ENCODE measurements around the gene AQP9.

Gene AQP9

DNA sequence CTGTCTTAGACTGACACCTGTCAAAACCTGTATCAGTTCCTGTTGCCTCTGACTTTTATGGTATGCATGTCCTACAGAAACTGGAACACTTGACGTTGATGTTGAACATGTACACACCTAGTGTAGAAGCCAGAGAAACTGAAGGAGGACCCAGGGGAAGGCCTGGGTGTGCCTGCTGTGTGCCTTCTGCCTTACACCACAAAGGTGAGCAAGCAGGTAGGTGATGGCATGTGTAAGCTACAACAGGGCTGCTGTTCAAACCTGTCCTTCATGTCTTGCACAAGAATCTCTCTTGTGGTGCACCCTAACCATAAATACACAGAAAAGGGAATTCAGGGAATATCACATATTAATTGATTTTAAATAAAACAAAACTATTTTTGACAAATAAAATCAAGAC, 13.6 kb upstream of the AQP9 start:
- TF ChIP-seq POLR2A (IDR thresholded peaks at IDR 0.05; ENCODE audit: low read depth, low read length) = no peak
- FAIRE-seq = no peak
- no peak for DNase-seq (ENCODE audit: insufficient read length, low spot score)

GRCh38 chr15:58125333-58125732, 12.8 kb upstream of the AQP9 start:
- FAIRE-seq (no peak), DNase-seq (ENCODE audit: insufficient read length, low spot score) (no peak)
- TF ChIP-seq POLR2A (IDR thresholded peaks at IDR 0.05; ENCODE audit: low read depth, low read length) = no peak

- no peak for TF ChIP-seq POLR2A (IDR thresholded peaks at IDR 0.05; ENCODE audit: low read depth, low read length)
- FAIRE-seq (no peak), DNase-seq (ENCODE audit: insufficient read length, low spot score) (no peak)
Observed at GRCh38 chr15:58134886-58135285, 3.3 kb upstream of the AQP9 start.

- FAIRE-seq (no peak), DNase-seq (ENCODE audit: insufficient read length, low spot score) (no peak)
- no peak for TF ChIP-seq POLR2A (IDR thresholded peaks at IDR 0.05; ENCODE audit: low read depth, low read length)
Observed at GRCh38 chr15:58135511-58136174, 2.5 kb upstream of the AQP9 start.

DNA sequence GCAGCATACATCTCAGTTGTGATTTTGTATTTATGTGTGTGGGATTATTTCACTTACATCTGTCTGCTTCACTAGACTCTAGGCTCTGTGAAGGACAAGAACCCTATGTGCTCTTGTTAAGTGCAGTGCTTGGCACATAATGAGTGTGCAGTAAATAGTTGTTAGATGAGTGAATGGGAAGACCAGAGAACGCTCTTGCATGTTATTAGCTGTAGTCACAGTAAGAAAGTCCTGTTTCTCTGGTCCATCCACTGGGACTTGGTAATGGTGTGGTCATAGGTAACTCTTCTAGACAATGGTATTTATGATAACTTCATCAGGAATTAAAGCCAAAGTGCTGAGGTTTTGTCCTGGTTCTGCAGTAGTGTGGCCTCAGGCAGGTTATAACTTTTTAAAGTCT, 1.4 kb upstream of the AQP9 start:
- no peak for FAIRE-seq
- no peak for DNase-seq (ENCODE audit: insufficient read length, low spot score)
- no peak for TF ChIP-seq POLR2A (IDR thresholded peaks at IDR 0.05; ENCODE audit: low read depth, low read length)

DNA sequence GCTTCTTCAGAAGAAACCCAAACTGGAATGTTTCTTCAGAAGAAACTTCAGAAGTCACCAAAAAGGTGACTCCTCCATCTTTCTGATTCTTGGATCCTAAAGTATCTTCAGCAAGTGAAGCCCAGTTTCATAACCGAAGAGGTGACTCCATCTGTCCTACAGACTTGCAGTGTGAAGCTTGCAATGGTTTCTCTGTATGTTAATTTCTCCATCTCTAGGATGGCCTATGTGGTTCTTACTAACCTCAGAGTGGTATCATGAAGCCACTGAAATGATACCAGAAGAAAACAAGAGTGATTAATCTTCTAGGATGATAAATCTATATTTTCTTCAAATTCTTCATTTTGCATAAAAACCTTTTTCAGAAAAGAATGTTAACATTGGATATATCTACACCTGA, 495 bp upstream of the AQP9 start:
- DNase-seq (ENCODE audit: insufficient read length, low spot score) (no peak), FAIRE-seq (no peak)
- no peak for TF ChIP-seq POLR2A (IDR thresholded peaks at IDR 0.05; ENCODE audit: low read depth, low read length)

- FAIRE-seq = no peak
- TF ChIP-seq POLR2A (IDR thresholded peaks at IDR 0.05; ENCODE audit: low read depth, low read length) = no peak
- no peak for DNase-seq (ENCODE audit: insufficient read length, low spot score)
Observed at GRCh38 chr15:58139276-58139988, 1.3 kb downstream of the AQP9 start.

DNA sequence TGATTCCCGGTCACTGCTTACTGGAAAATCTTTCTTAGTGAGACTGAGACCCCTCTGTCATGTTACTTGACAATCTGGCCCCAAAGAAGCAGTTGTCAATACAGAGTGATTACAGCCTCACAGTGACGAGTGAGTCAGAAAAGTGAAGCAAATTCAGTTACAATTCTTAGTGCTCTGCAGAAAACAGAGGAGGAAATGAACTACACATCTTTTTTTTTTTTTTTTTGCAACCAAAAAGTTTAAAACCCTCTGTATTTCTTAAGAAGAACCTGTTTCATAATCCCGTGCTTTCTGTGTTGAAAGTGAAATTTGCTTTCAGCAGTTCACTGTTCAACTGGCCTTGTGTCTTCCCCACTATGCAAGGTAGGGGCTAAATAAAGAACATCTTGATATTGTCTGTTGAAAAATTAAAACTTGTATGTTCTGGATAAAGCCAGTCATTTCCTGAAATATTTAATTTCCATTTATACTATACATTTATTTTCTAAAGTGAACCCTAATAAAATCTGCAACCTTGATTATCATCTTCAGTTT, 1.9 kb downstream of the AQP9 start:
- FAIRE-seq (no peak), DNase-seq (ENCODE audit: insufficient read length, low spot score) (no peak)

DNA sequence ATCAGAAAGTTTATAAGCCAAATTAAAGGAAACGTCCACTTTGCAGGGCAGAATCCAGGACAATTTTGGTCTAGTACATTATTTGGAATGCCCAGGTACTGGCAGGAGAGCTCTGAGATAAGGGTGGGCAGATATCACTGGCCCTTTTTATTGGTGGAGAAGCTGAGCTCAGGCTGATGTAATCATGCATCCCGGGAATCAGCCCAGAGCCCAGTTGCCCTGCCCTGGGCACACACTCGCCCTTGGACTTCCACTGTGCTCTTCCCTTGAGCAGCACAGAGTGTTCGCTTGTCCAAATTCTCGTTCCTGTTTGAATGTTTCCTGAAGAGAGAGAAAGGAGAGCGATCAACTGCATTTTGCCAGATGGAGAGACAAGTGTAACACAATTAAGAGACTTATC, 3.7 kb downstream of the AQP9 start:
- no peak for TF ChIP-seq POLR2A (IDR thresholded peaks at IDR 0.05; ENCODE audit: low read depth, low read length)
- no peak for FAIRE-seq
- no peak for DNase-seq (ENCODE audit: insufficient read length, low spot score)

More for the DNA sequence above, 1.9 kb downstream of the AQP9 start:
- TF ChIP-seq POLR2A (IDR thresholded peaks at IDR 0.05; ENCODE audit: low read depth, low read length) = no peak

DNA sequence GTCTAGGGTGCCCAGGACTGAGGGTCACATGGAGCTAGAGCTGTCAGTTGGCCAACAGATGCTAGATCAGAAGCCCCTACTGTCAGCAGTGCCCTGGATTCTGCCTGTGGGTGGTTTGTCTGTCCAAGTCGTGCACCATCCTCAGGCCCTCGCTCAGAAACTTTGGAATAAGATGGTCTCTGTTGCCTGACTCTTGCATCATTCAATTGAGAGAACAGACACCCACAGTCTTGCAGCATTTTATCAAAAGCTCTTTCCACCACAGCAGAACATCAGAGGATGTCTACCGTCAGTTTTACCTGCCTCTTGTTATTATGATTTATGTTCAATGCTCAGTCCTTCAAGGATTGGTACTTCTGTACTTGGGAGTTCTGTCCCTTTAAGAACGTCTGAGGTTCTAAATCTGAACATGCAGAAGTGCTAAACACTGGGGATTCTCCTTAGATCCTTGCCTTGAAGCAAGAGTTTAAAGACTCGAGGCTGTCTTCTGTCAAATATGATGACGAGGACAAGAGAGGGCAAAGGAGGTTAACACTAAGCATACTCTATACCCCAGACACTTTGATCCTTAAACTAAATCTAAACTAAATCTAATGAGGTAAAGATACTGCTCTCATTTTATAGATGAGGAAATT, 4.8 kb downstream of the AQP9 start:
- FAIRE-seq (no peak), DNase-seq (ENCODE audit: insufficient read length, low spot score) (no peak)
- no peak for TF ChIP-seq POLR2A (IDR thresholded peaks at IDR 0.05; ENCODE audit: low read depth, low read length)

DNA sequence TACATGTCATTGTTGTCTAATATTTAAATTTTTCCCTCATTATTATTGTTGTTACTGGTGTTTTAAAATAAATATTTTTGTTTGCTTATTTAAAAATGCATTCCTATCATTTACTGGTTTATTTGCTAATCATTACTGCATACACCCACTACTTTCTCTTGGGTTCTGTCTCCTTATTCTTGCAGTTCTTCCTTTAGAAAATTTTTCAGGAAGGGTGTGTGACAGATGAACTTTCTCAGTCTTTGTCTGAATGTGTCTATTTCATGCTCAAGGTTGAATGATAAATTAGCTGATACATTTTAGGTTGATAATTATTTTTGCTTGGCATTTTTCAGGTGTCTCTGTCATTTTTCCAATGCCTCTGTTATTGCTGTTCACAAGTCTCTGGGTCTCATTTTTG, 7.4 kb downstream of the AQP9 start:
- TF ChIP-seq POLR2A (IDR thresholded peaks at IDR 0.05; ENCODE audit: low read depth, low read length) = no peak
- DNase-seq (ENCODE audit: insufficient read length, low spot score) (no peak), FAIRE-seq (no peak)

GRCh38 chr15:58146211-58146610, 8.0 kb downstream of the AQP9 start:
- no peak for TF ChIP-seq POLR2A (IDR thresholded peaks at IDR 0.05; ENCODE audit: low read depth, low read length)
- DNase-seq (ENCODE audit: insufficient read length, low spot score) (no peak), FAIRE-seq (no peak)

DNA sequence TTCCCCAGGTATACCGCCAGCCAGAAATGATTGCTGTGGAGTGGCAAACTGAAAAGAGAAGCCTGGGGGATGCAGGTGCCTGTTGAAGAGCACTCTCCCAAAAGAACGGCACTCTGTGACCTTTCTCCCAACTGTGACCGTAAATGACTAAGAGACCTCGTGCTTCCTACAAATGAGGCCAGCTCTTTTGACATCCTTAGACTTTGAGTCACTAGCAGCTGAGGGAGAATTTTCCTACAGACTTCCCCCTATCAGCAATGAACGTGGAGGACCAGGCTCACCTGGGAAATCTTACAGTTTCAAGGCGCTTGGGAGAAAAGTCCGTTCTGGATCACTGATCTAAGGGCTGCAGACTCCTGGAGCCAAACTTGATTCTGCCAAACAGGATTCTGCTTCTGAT, 8.6 kb downstream of the AQP9 start:
- FAIRE-seq (no peak), DNase-seq (ENCODE audit: insufficient read length, low spot score) (peak; percentile 5)
- no peak for TF ChIP-seq POLR2A (IDR thresholded peaks at IDR 0.05; ENCODE audit: low read depth, low read length)

GRCh38 chr15:58147171-58147611, 9.0 kb downstream of the AQP9 start:
- FAIRE-seq (no peak), DNase-seq (ENCODE audit: insufficient read length, low spot score) (no peak)
- no peak for TF ChIP-seq POLR2A (IDR thresholded peaks at IDR 0.05; ENCODE audit: low read depth, low read length)

Data from H54 (cell line).